ENCODE results near the gene ZNF697.
A peak's percentile ranks its signal among the peaks of the same experiment; 100 is the strongest.
"Not testable (repeated sequence)": the region's sequence is repeated elsewhere in the genome, so short reads cannot be mapped to it uniquely, and the experiment has no call there.

Gene ZNF697

DNA sequence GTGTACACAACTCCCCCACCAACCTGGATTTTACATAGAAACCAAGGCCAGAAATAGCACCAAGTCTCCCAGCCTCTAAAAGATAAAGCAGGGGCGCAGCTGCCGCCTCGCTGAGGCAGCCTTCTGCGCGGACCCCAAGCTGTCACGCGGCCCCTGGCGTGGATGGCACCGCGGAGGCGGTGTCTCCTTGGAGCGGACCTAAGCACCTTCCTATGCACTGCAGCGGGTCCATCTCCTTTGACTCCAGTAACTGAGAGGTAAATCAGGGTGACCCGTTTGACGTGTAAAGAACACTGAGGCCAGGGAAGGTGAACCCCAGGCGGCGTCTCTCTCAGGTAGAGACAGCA, 17.0 kb downstream of the ZNF697 start:
- no peak for DNase-seq (ENCODE audit: low spot score)

DNA sequence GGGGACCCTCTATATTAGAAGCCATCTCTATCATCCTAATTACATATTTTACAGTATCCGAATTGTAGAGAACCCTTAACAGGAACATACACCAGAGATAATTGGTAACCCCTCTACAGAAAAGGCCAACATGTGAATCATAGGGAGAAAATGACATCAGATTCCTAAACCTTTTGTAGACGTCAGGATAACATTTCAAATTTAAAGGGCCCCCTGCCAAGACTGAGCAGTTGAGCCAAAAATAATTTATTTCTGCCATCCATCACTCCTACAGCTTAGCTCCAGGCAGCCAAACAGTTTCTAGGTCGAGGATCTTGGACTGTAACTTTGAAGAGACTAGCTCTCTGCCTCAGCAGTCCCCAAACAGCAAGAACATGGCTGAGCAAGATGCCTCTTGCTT, 21.2 kb downstream of the ZNF697 start:
- DNase-seq (ENCODE audit: low spot score), result no peak

DNA sequence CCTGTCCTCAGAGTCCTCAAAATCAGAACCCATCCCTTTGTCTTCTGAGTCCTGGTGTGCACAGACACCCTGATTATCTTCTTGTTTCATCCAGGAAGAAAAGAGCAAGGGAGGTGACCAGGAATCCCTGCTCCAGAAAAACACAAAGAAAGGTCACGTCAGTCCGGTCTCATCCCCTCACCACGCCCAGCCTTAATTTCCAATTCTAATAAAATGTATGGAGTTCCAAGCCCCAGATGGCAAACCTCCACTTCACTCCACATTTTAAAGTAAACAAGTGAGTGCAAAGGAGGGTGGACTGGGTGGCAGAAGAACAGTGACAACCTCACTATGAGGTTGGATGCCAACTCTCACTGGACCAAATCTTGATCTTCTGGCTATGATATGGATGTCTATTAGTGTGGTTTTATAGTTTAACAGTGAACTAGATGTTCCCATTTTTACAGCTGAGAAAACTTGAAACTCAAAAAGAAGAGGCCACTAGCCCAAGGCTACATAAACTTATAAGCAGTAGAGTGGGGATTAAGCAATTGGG, 22.0 kb downstream of the ZNF697 start:
- no peak for DNase-seq (ENCODE audit: low spot score)

DNA sequence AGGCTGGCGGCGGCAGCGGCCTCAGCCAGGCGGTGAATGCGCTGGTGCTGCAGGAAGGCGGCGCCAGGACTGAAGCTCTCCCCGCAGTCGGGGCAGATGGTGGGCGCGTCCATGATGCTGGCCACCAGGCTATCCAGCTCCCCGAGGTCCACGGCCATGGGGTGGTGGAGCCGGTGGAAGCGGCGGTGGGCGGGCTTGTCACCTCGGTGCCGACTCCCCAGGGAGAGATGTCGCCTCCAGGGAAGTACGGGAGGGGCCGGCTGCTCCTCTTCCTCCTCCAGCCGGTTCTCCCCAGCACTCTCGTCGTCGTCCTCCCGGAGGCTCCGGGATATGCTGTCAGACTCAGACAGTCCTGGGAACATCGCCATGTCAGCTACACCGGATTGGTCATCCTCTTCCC, 24.4 kb downstream of the ZNF697 start:
- DNase-seq (ENCODE audit: low spot score), result no peak

DNA sequence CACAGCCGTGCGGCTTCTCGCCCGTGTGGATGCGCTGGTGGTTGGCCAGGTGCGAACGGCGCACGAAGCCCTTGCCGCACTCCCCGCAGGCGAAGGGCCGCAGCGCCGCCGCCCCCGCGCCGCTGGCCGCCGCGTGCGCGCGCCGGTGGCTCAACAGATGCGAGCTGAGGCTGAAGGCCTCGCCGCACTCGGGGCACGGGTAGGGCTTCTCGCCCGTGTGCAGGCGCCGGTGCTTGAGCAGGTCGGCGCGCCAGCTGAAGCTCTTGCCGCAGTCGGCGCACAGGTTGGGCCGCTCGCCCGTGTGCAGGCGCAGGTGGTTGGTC, 24.9 kb downstream of the ZNF697 start:
- DNase-seq (ENCODE audit: low spot score), result no peak

DNA sequence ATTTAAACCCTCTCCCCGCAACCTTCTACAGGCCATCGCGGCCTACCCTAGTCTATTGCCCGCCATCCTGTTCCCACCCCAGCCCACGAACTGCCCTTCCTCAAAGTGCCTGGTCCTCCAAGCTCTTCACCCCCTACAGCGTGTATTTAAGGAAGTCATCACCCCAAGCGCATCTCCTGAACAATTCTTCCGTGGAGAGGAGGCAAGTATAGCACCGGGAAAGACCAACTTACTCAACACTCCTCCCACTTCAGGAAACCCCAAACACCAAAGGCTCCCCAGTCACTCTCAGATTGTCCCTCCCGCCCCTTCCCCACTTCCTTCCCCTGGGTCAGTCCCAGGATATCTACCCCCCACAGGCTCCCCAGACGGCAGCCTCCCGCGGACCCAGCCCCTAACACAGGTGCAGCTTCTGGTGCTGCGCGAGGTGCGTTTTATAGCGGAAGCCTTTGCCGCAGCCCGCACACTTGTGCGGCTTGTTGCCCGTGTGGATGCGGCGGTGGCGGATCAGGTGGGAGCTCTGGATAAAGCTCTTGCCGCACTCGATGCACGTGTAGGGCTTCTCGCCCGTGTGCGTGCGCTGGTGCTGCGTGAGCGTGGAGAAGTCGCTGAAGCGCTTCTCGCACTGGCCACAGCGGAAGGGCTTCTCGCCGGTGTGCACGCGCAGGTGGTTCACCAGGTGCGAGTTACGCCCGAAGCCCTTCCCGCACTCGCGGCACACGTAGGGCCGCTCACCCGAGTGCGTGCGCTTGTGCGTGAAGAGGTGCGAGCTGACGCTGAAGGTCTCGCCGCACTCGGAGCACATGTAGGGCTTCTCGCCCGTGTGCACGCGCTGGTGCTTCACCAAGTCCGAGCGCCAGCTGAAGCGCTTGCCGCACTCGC, 25.5 kb downstream of the ZNF697 start:
- DNase-seq (ENCODE audit: low spot score), result no peak

DNA sequence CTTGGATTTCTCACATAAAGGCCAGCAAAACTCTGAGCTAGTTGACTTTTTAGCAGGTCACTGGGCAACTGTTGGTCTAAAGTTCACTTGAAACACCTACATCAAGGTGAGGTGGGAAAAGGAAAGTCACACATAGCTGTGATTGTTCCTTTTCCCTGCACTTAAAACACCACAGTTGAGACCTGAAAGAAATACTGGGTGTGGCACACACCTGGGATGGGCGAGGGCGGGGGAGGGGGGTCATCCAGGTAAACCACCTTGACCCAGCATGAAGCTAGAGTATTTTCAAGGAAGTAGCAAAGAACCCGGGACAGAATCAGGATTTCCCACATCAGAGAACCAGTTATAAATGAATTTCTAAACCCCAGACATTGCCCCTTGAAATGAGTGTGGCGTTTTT, 26.4 kb downstream of the ZNF697 start:
- DNase-seq (ENCODE audit: low spot score), result no peak

DNA sequence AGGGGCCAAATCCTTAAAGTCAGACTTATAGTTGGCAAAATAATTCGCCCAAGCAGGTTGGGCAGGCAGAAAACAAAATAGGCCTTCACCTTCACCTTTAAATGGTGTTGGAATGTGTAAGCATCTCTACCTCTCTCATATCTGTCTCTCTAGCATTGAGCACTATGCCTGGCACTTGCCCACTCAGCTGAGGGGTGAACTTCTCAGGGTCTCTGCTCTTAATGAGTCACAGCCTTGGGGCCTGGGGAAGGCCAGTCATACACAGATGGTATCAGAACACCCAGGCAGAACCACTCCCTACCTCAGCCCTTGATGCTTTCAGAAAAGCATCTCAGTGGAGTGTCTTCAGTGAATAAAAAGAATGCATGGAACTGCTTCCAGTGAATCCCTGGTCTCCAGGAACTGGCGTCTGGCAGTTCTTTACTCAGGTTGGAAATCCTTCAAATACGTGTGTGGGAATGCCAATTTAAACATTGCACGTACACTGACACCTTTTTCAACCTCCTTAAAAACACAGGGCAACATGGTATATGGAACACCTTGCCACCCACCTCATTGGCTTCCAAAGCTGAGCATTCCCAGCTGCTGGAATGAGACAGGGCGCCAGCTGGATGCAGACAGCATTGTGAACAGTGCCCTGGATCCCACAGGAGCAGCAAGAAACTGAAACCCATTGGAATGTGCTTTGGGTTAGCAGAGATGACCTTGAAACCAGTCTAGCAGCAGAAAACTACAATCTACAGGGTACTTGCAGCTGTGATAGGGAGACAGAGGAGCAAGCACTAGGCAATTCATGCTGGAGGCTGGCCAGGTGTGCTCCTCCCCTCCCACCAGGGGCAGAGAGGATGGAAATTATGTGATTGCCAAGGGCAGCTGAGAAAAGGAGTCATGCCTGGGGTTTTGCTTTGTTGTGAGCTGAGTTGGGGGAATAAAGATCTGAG, 30.0 kb downstream of the ZNF697 start:
- no peak for DNase-seq (ENCODE audit: low spot score)

DNA sequence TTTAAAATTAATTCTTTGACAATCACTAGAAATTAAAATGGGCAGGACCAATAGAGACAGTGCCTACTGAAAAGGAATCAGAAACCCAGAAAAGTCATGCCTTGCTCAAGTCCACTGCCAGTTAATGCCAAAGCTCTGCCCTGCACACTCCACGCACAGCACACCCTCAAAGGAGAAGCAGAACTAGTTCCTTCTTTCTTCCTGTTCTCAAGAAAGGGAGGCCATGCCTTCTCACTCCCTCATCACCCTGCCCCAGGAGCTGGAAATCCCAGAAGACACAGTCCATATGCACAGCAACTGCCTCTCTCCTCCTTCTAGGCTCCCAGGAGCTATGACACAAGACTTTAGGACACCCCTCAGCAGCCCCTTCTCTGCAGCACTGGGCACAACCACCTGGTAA, 31.3 kb downstream of the ZNF697 start:
- not testable (repeated sequence) for DNase-seq (ENCODE audit: low spot score)

DNA sequence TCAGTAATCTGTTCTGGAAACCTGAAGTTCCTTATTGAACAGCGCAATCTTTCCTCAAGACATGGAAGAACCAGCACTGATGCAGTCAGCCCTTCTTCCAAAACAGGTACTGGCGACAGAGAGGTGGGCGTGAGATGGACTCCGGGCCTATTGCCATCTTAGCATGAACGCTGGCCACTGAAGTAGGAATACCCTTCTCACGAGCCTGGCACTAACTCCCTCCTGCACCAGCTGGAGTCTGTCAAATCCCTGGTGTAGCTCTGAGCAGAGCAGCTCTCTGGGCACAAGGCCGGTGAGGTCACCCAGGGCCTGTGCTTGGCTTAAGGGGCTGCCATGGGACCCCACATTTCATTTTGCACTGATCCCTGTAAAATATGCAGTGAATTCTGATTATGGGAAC, 33.0 kb downstream of the ZNF697 start:
- not testable (repeated sequence) for DNase-seq (ENCODE audit: low spot score)

DNA sequence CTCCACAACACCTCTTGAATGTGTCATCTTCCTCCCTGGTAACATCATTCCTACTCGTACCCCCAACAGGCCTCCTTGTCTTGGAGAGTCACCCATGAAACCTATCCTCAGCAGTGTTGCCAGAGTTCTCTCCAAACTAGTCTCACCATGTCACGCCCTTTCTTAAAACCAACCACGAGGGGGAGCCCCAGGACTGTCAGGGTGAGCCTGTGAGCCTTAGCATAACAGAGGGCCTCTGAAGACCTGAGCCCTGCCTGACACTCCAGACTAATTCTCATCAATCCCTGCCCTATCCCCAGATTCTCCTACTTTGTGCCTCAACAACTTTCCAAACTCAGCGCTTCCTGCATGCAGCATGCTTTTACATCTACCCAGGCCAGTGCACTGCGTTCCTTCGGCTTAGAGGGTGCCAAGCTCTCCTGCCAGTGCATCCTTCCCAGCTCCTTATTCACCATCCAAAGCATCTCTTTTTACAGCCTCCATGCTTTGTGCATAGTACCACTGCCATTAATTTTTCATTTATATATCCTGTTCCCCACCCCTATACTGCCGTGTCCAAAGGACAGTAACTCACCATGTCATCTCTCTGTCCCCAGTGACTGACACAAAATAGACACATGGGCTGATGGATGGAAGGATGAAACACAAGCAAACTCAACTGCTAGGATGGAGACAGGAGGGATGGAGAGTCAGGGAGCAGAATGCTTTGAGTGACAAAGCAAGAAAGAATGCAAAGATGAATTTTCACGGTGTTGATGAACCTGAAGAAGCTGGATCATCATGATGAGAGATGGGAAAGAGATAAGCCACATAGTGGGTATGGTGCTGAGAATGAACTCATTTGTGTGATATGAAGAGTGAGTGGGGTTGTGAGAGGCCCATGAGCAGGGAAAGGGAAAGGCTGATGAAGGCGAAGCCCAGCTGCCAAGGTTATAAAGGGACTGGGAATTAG, 34.0 kb downstream of the ZNF697 start:
- peak; percentile 56 for DNase-seq (ENCODE audit: low spot score)

DNA sequence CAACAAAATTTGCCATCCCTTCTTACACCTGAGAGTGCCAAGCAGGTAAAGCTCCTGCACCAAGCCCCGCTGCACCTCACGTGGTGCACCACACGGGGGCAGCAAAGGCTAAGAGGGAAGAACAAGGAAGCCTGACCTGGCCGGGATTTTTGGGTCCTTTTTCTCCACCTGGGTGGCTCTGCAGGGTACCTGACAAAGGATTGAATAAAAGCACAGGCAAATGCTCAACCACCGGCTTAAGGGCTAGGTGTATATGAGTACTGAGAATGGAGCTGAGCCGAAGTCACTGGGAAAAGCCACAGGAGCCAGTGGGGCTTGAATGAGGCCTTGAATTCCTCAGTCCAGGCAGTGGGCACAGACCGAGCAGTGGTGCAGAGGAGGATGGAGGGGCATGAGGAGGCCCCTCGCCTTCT, 36.4 kb downstream of the ZNF697 start:
- DNase-seq (ENCODE audit: low spot score), result peak; percentile 59

DNA sequence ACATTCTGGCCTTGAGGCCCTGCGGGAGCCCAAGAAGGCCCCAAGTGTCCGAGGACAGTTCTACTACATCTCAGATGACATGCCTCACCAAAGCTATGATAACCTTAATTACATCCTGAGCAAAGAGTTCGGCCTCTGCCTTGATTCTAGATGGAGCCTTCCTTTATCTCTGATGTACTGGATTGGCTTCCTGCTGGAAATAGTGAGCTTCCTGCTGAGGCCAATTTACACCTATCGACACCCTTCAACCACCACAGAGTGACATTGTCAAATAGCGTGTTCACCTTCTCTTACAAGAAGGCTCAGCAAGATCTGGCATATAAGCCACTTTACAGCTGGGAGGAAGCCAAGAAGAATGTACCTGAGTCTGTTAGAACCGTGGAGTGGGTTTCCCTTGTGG, 39.2 kb downstream of the ZNF697 start:
- DNase-seq (ENCODE audit: low spot score), result not testable (repeated sequence)

DNA sequence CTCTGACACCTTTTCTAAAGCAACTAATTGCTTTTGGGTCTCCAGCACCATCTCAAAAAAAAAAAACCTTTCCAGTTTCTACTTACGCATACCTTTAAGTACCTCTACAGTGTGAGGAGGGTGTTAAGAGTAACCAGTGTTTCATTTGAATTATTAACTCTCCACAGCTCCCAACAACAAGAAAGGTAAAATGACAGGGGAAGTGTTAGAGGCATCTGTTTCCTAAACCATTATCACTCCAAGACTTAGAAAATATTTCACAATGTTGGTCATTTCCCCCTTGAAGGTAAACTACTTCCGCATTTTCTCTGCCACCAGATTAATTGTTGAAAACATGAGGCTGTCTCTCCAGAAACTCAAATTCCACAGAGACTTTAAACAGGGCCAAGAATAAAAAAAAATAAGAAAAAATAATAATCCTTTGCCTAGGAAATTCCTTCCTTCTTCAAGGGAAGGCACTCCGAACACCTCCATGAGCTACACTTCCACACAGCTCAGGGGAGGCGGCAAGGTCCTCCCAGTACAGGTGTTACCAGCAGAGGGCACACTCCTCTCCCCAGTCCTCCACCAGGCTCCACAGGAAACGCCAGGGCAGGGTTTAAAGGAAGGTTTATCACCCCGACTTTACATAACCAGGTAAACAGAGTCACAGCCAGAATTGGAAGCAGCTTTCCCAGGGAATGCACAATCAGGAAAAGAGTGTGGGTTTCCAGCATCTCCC, 40.8 kb downstream of the ZNF697 start:
- DNase-seq (ENCODE audit: low spot score), result not testable (repeated sequence)

DNA sequence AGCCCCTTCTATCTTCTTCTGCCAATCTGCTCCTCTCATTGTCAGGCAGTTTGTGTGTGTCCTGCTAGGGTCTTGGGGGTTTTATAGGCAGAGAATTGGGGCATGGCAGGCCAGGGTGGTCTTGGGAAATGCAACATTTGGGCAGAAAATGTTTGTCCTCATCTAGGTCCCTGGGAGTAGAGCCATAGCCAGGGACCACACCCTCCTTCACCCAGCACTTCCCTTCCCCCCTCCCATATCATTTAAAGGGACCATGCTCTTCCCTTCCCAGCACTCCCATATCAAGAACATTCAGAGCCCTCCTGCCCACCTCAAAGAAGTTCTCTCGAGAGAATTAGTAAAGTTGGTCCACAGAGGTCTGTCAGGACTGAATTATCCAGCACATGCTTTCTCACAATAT, 41.7 kb downstream of the ZNF697 start:
- no peak for DNase-seq (ENCODE audit: low spot score)

DNA sequence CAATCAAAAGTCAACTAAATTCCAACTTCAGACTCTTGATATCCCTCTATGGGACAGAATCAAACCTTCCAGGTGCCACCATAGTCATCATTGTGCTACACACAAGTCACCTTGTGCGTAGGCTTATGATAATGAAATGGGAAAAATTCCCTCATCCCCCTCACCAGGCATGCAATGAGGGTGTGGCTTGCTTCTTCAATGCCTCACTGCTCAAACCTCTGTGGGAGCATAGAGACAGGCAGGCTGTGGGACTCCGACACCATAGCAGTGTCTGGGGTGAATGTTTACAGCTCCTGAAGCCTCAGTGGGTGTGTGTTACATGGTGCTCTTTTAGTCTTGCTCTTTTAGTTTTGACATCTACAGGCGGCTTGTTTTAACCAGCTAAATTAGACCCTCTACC, 42.4 kb downstream of the ZNF697 start:
- DNase-seq (ENCODE audit: low spot score), result no peak

DNA sequence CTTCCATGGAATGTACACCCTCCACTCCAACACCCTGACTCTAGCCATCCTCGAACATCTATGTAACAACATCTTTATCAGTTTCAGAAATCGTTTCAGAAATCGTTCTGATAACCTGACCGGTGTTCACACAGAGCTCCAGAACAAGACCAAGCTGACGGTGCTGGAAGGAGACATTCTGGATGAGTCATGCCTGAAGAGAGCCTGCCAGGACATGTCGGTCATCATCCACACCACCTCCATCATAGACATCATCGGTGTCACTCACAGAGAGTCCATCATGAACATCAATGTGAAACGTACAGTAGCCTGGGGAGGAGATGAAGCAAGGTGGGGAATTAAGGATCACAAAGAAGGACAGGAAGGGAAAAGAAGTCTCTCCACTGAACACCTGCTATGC, 43.0 kb downstream of the ZNF697 start:
- DNase-seq (ENCODE audit: low spot score), result not testable (repeated sequence)

DNA sequence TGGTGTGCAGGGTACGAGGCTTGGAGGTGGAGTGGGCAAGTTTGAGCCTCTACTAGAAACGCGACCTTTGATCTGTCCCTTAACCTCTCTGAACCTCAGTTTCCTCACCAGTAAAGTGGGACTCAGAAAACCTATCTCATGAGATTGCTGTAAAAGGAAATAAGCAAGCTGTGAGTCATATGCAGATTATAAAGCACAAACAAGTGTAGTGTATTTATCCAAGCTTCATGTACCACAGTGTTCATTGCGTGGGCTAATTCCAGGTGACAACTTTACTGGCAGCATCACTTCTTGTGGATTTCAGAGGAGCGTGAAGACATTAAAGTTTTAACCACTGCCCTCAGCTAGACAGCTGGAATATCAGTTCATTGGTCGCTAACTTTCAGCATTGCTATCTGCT, 44.4 kb downstream of the ZNF697 start:
- DNase-seq (ENCODE audit: low spot score), result no peak

DNA sequence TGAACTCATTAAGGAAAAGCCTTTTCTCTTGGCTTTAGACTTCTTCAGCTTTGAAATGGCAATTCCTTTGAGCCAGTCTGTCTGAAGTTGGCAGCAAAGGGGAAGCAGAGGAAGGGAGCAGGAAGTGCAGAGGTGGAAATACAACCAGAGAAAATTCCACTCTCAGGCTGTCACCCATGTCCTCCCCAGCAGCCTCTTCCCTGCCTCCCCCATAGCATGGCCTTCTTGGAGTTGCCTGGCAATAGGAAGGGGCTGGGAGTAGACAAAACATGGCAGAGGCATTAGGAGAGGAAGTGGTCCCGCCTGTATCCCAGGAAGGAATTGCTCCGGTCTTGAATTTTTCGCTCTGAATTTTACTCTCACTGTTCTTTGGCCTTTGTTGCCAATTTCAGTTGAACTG, 44.8 kb downstream of the ZNF697 start:
- DNase-seq (ENCODE audit: low spot score), result not testable (repeated sequence)

DNA sequence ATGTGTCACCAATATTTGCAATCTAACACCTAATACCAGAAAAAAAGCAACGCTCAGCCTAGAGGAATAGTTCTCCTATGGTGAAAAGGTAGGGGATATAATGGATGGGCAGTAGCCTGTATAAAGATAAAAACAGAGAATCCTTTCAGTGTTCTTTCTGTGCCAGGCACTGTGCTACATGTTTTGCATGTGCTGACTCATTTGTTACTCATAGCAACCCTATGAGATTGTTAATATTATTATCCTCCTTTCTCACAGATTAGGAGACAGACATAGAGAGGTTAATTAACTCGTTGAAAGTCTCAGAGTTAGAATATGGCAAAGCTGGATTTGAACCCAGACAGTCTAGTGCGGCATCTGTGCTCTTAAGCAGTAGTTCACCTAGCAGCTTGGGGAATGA, 45.3 kb downstream of the ZNF697 start:
- not testable (repeated sequence) for DNase-seq (ENCODE audit: low spot score)

DNA sequence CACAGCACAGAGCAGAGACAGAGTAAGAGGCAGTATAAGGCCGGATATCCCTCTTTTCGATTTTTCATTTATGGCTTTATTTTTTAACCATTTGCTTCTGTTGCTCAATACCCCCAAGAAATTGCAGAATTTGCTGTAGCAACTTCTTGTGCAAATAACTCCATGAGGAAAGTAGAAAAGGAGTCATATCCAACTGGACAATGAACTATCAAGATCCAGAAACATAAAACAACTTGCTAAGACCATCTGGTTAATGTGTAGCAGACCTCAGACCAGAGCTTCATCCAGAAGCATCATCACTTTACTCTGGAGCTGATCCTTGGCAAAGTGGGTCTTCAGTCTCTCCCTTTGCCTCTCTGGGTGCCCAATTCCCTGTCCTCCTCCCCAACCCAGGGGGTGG, 45.9 kb downstream of the ZNF697 start:
- no peak for DNase-seq (ENCODE audit: low spot score)
